ENCODE measurements around the gene PBX1. TPM values are rescaled to one million over a fixed set of nuclear protein-coding genes. Genes with fewer than 3 reads are reported as not detected.

Gene PBX1
- total and polyA plus RNA-seq, 2 of the 4 experiments (the other 2 are of a cell fraction), result 13.9 to 17.9 TPM

DNA sequence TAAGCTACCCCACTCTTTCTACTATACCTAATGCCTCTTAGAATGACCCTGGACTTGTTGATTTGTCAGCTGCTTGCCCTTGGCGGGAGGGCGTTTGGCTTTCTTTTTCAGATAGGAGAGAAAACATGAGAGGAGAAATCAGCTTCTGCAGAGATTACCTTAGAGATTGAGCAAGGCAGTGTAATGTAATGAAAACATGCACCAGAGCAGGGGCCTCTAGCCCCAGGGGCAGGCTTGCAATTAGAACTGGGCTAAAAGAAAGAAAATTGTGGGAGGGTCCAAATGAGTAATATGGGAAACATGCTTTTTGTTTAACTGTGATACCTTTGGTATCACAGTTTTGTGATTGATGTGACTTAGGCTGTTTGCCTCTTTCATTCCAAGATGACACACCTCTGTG, 89.7 kb downstream of the PBX1 start:
- H2AFZ ChIP-seq (replicated peaks; ENCODE audit: low read length, poor library complexity), result no peak overlapping the region
- H4K5ac ChIP-seq (ENCODE audit: low read depth, low read length), result no peak overlapping the region
- H2BK15ac ChIP-seq (ENCODE audit: low read depth, low read length), result no peak overlapping the region
- peaks cover 6% of the 10 kb centered on the region; the same call in 1 of the 2 replicates for H4K20me1 ChIP-seq (ENCODE audit: insufficient read depth, low read length)
- ATAC-seq (ENCODE audit: low read depth), result no peak
- no peaks in the 10 kb centered on the region for H3K27me3 ChIP-seq (ENCODE audit: control insufficient read depth, insufficient read depth, low read length)
- peaks cover 7% of the 10 kb centered on the region; the same call in 1 of the 2 replicates for H3K9me1 ChIP-seq (ENCODE audit: insufficient read depth, low read length)
- H2BK5ac ChIP-seq (ENCODE audit: low read depth, low read length, poor library complexity, severe bottlenecking), result no peak overlapping the region
- DNase-seq, result peak; percentile 31
- no CpG with 5 or more reads among the region's 2 CpGs for WGBS, 2 experiments (ENCODE audit: extremely low coverage in 2 of 2, insufficient read length in 1 of 2)
- TF ChIP-seq SMC3 (IDR thresholded peaks at IDR 0.05; ENCODE audit: low read depth, low read length) (no peak), CTCF (conservative IDR thresholded peaks at IDR 0.05; ENCODE audit: low read depth, low read length) (no peak), FOS (IDR thresholded peaks at IDR 0.05; ENCODE audit: low read depth, low read length) (no peak), CHD1 (IDR thresholded peaks at IDR 0.05; ENCODE audit: low read depth, low read length) (no peak), RAD21 (IDR thresholded peaks at IDR 0.05; ENCODE audit: low read length) (no peak), POLR2A (IDR thresholded peaks at IDR 0.05; ENCODE audit: low read depth, low read length) (no peak), NFE2L2 (IDR thresholded peaks at IDR 0.05; ENCODE audit: low read depth, low read length) (no peak), MAFK (IDR thresholded peaks at IDR 0.05; ENCODE audit: low read depth, low read length) (no peak), RCOR1 (IDR thresholded peaks at IDR 0.05; ENCODE audit: insufficient replicate concordance, low read length) (no peak), RFX5 (IDR thresholded peaks at IDR 0.05; ENCODE audit: low read depth, low read length) (no peak), ELK1 (IDR thresholded peaks at IDR 0.05; ENCODE audit: borderline replicate concordance, low read depth, low read length) (no peak), CEBPB (IDR thresholded peaks at IDR 0.05; ENCODE audit: low read depth, low read length) (no peak; the same call in 1 of the 2 replicates)
- TF ChIP-seq, protein P1, sequence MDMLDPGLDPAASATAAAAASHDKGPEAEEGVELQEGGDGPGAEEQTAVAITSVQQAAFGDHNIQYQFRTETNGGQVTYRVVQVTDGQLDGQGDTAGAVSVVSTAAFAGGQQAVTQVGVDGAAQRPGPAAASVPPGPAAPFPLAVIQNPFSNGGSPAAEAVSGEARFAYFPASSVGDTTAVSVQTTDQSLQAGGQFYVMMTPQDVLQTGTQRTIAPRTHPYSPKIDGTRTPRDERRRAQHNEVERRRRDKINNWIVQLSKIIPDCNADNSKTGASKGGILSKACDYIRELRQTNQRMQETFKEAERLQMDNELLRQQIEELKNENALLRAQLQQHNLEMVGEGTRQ (IDR thresholded peaks at IDR 0.05; ENCODE audit: low read depth, low read length), result no peak
- no peak overlapping the region for H3K4me3 ChIP-seq (ENCODE audit: insufficient read depth, low read depth, low read length)
- H3K9ac ChIP-seq (ENCODE audit: low read depth, low read length), result no peak overlapping the region
- no peaks in the 10 kb centered on the region for H3K9me3 ChIP-seq (ENCODE audit: control insufficient read depth, insufficient read depth, low read length)
- no TSS peak for BruUV-seq (replicated peaks)
- H2BK20ac ChIP-seq (ENCODE audit: low read depth, low read length), result no peak overlapping the region
- intact Hi-C loops (cut with micrococcal nuclease), result no loop called here
- H3K4me2 ChIP-seq (ENCODE audit: low read depth, low read length), result no peak overlapping the region
- no peak overlapping the region for H3K18ac ChIP-seq (ENCODE audit: low read depth, low read length)
- dilution Hi-C loops (cut with HindIII; ENCODE audit: low sequenced_read_pairs, unreplicated experiment), result no loop called here
- H4K91ac ChIP-seq (ENCODE audit: insufficient read depth, low read depth, low read length), result no peak overlapping the region
- H4K8ac ChIP-seq (ENCODE audit: low read depth in 2 of 2, low read length in 2 of 2), result no peak overlapping the region
- no peak overlapping the region for H2AK9ac ChIP-seq (replicated peaks; ENCODE audit: low read depth, low read length, poor library complexity)
- no peak overlapping the region for H2BK120ac ChIP-seq (ENCODE audit: low read depth, low read length)
- H3K36me3 ChIP-seq (ENCODE audit: control insufficient read depth, insufficient read depth, low read length), result no peaks in the 10 kb centered on the region
- in situ Hi-C loops (cut with MboI; ENCODE audit: low sequenced_read_pairs), result no loop called here
- H3K79me1 ChIP-seq (ENCODE audit: low read depth in 1 of 2, low read length in 2 of 2), result peaks cover 0 to 10% of the 10 kb centered on the region in 2 experiments; a peak in 2 of 4 replicates
- H3K4ac ChIP-seq (ENCODE audit: low read depth, low read length), result no peak overlapping the region
- H3K4me1 ChIP-seq (ENCODE audit: control insufficient read depth, insufficient read depth, low read length), result peaks cover 14% of the 10 kb centered on the region
- CTCF ChIA-PET, result interaction anchor here (1.2 kb wide), 1 partner anchor 23 kb away, joined by 3 read pairs; no protein-coding TSS in a partner anchor
- H3K56ac ChIP-seq (ENCODE audit: extremely low read depth, insufficient read depth, low read length), result no peak overlapping the region
- H3K23ac ChIP-seq (ENCODE audit: low read depth, low read length), result no peak overlapping the region
- POLR2A ChIA-PET (ENCODE audit: unreplicated experiment), result no interaction called here
- no peak overlapping the region for H2AK5ac ChIP-seq (ENCODE audit: low read depth, low read length)
- no peak overlapping the region for H3K14ac ChIP-seq (replicated peaks; ENCODE audit: low read depth, low read length)
- no peak overlapping the region for H3K27ac ChIP-seq (ENCODE audit: insufficient read depth, low read length)
